ENCODE data around the gene C16orf82. TPM values are rescaled to one million over a fixed set of nuclear protein-coding genes. Genes with fewer than 3 reads are reported as not detected.

The C16orf82 gene
- total RNA-seq, 1 donor from 2014 or later: not detected

DNA sequence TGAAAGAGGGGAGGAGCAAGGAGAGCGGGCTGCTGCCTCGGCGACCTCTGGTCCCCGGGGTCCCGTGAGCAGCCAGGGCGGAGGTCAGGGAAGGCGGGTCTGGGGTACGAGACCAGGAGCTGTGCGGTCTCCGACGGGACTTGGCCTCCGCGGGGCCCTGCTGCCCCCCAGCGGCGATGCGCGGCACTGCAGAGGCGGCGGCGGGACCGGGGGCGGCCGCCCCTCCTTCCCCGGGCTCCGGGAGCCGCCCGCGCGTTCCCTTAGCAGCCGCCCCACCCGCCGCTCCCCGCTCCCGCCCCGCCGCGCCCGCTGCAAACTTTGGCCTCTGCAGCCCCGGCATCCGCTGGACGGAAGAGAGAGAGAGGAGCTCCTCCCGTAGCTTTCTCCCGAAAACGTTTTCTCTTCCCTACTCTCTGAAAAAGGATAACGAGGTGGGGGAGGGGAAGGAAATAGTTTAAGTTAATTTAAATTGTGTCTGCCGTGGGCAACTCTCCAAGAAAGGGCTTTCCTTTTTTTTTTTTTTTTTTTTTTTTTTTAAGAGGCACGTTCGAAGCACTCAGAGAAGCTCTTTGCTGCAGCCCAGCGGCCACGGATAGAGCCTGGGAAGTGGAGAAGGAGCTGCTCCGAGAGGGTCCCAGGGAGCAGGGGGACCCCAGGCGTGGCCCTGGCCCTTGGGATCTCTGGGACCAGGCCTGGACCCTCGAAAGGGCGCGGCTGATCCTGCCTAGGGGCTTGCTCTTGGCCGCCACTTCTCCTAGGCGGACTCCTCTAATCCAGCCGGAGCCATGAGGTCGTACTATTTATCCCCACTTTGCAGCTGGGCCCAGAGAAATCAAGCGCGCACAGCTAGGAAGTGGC, 43.2 kb downstream of the C16orf82 start:
- ATAC-seq: peak; percentile 85 to 94
- Histone ChIP-seq H3K9me3 (no peaks in the 10 kb centered on the region), H3K4me3 (peak overlapping the region; percentile 38), H3K27ac (no peak overlapping the region), H3K27me3 (ENCODE audit: low read depth) (peaks cover 10% of the 10 kb centered on the region), H3K36me3 (no peaks in the 10 kb centered on the region), H3K4me1 (peaks cover 4% of the 10 kb centered on the region)
- intact Hi-C loops (cut with DNase I): no loop called here
- DNase-seq: peak; percentile 75
- TF ChIP-seq, protein P1, sequence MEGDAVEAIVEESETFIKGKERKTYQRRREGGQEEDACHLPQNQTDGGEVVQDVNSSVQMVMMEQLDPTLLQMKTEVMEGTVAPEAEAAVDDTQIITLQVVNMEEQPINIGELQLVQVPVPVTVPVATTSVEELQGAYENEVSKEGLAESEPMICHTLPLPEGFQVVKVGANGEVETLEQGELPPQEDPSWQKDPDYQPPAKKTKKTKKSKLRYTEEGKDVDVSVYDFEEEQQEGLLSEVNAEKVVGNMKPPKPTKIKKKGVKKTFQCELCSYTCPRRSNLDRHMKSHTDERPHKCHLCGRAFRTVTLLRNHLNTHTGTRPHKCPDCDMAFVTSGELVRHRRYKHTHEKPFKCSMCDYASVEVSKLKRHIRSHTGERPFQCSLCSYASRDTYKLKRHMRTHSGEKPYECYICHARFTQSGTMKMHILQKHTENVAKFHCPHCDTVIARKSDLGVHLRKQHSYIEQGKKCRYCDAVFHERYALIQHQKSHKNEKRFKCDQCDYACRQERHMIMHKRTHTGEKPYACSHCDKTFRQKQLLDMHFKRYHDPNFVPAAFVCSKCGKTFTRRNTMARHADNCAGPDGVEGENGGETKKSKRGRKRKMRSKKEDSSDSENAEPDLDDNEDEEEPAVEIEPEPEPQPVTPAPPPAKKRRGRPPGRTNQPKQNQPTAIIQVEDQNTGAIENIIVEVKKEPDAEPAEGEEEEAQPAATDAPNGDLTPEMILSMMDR (IDR thresholded peaks at IDR 0.05): peak; percentile 96

DNA sequence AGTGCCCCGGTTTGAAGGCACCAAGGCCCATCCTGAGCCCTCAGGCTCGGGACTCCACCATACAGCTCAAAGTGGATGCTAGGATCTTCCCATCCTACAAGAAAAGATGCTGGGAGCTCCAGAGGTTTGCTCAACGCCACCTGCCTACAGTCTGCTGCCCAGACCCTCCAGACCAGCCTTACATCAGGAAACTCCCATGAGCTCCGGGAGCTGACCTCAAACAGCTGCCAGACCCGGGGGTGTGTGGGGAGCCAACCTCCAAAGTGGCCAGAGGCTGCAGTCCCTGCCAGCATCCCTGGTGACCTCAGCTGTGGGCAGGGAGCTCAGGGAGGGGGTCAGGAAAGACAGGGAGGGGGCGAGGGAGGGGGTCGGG, 43.8 kb downstream of the C16orf82 start:
- DNase-seq: no peak
- no peak for ATAC-seq
- intact Hi-C loops (cut with DNase I): no loop called here
- Histone ChIP-seq H3K4me3 (no peak overlapping the region), H3K9me3 (no peaks in the 10 kb centered on the region), H3K27me3 (ENCODE audit: low read depth) (peaks cover 10% of the 10 kb centered on the region), H3K27ac (no peak overlapping the region), H3K4me1 (peaks cover 4% of the 10 kb centered on the region), H3K36me3 (no peaks in the 10 kb centered on the region)
- TF ChIP-seq, protein P1 (IDR thresholded peaks at IDR 0.05): no peak

DNA sequence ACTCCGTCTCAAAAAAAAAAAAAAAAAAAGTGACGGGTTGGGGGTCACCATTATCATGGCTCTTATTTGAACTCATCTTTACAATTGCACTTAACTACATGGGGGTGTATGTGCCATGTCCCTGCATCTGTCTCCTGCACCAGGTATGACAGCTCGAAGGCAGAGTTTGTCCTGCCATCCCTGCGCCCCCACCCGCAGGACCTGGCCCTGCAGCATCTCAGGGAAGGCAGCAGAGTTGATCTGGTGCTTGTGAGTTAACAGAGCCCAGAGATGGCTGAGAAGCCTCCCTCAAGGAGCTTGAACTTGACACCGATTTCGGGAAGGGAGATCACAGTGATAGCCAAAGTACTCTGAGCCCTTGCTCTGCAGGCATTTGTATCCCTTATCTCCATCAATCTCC, 44.8 kb downstream of the C16orf82 start:
- TF ChIP-seq, protein P1 (IDR thresholded peaks at IDR 0.05): no peak
- H3K27me3 ChIP-seq (ENCODE audit: low read depth): peaks cover 10% of the 10 kb centered on the region
- H3K4me1 ChIP-seq: peaks cover 4% of the 10 kb centered on the region
- H3K27ac ChIP-seq: no peak overlapping the region
- H3K4me3 ChIP-seq: no peak overlapping the region
- DNase-seq (no peak), ATAC-seq (no peak)
- H3K36me3 ChIP-seq: no peaks in the 10 kb centered on the region
- peaks cover 4% of the 10 kb centered on the region for H3K9me3 ChIP-seq
- intact Hi-C loops (cut with DNase I): no loop called here

DNA sequence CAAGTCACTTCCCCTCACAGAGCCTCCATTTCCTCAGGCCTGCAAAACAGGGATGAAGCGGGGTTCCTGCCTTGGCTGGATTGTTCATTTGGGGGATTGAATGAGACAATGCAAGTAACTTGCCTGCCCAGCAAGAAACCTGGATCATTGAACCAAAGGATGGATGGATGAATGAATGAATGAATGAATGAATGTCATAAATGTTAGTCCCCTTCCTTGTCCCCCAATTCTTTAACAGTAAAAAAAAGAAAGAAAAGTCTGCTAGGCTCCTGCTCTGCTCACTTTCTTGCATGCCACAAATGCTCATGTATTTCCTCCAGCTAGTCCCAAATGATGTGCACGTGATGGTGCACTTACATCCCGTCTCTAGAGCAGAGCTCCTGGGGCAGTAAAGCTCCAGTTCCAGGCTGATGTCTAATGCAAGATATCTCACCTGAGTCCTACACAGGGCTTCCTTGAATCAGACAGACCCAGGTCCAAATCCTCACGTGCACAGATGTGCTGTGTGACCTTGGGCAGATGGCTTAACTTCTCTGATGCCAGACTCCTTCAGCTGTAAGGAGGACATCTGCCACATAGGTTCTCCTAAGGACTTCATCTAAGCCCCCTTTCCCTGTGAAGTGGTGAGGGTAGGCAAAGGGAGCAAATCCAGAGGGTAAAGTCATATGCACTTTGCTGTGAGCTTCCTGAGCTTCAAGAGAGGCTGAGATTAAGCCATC, 45.5 kb downstream of the C16orf82 start:
- H3K27ac ChIP-seq: no peak overlapping the region
- intact Hi-C loops (cut with DNase I): no loop called here
- peaks cover 10% of the 10 kb centered on the region for H3K27me3 ChIP-seq (ENCODE audit: low read depth)
- no peak overlapping the region for H3K4me3 ChIP-seq
- DNase-seq: no peak
- no peak for ATAC-seq
- peaks cover 4% of the 10 kb centered on the region for H3K9me3 ChIP-seq
- peaks cover 4% of the 10 kb centered on the region for H3K4me1 ChIP-seq
- no peaks in the 10 kb centered on the region for H3K36me3 ChIP-seq
- TF ChIP-seq, protein P1 (IDR thresholded peaks at IDR 0.05): no peak

DNA sequence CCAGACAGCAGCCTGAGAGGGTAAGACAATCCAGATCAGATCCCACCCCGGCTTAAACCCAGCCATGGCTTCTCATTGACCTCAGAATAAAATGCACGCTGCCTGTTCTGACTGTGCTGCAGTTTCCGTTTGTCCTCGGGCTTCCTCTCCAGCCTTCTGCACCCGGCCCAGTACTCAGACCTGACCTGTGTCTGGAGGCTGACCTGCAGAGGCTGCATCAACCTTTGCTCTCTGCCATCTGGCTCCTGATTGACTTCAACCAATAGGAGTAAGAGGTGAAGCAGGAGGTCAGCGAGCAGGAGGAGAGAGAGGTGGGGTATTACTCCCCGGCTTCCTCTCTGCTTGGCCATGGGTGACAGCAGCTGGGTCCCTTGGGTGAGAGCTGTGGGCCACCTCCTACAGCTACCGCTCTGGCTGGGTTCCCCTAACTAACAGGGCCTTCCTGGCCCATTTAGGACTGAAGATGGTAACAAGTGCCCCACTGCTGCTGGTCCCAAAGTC, 46.7 kb downstream of the C16orf82 start:
- no peak for ATAC-seq
- Histone ChIP-seq H3K36me3 (no peaks in the 10 kb centered on the region), H3K27ac (no peak overlapping the region), H3K4me1 (peaks cover 4% of the 10 kb centered on the region), H3K4me3 (no peak overlapping the region), H3K27me3 (ENCODE audit: low read depth) (peaks cover 4% of the 10 kb centered on the region), H3K9me3 (peaks cover 4% of the 10 kb centered on the region)
- DNase-seq: no peak
- intact Hi-C loops (cut with DNase I): no loop called here
- TF ChIP-seq, protein P1 (IDR thresholded peaks at IDR 0.05): no peak

All from lower lobe of right lung (tissue), 2 donors.